SK-N-SH (cell line): Measurements from ENCODE around the gene POLG2.
"Not testable (repeated sequence)": the region's sequence is repeated elsewhere in the genome, so short reads cannot be mapped to it uniquely, and the experiment has no call there.

Experiments used
- CTCF ChIP-seq: fragments of 200-600 bp; sonication (generic); IDR thresholded peaks from 2 replicates; pipeline ENCODE4 v1.6.1; 2017; ENCODE audit warnings: antibody characterized with exemption, mild to moderate bottlenecking, moderate library complexity
- EP300 ChIP-seq, 2 experiments: IDR thresholded peaks; 2 replicates each; pipeline versions ENCODE4 v1.4.0 to v1.6.1; 2012; ENCODE audit warnings: borderline replicate concordance in 1 of 2, low read depth in 1 of 2, low read length in 1 of 2
- EZH2phosphoT487 ChIP-seq: fragments of 200-600 bp; sonication (generic); IDR thresholded peaks from 2 replicates; pipeline ENCODE4 v1.6.1; 2017; ENCODE audit warnings: low read depth, mixed run types, mild to moderate bottlenecking, antibody characterized with exemption, moderate library complexity, borderline replicate concordance
- JUND ChIP-seq: IDR thresholded peaks from 2 replicates; pipeline ENCODE4 v1.4.0; 2012
- RFX5 ChIP-seq: IDR thresholded peaks from 2 replicates; pipeline ENCODE4 v1.6.1; 2012; ENCODE audit warnings: mild to moderate bottlenecking, improper control_type of control experiment, low read length
- YY1 ChIP-seq: IDR thresholded peaks from 2 replicates; pipeline ENCODE4 v1.4.0; 2012; ENCODE audit warnings: low read depth, mild to moderate bottlenecking

- not testable (repeated sequence) for TF ChIP-seq CTCF; YY1; RFX5; EZH2phosphoT487; EP300 (IDR thresholded peaks at IDR 0.05; ENCODE audit: borderline replicate concordance in 1 of 2, low read depth in 1 of 2, low read length in 1 of 2); JUND
Measured at GRCh38 chr17:64439521-64439920, 57.3 kb downstream of the POLG2 start.
